ENCODE data around the gene CDC42EP4. TPM values are rescaled to one million over a fixed set of nuclear protein-coding genes. Genes with fewer than 3 reads are reported as not detected.

Gene CDC42EP4
- polyA plus RNA-seq, 1 donor = 19.5 TPM

DNA sequence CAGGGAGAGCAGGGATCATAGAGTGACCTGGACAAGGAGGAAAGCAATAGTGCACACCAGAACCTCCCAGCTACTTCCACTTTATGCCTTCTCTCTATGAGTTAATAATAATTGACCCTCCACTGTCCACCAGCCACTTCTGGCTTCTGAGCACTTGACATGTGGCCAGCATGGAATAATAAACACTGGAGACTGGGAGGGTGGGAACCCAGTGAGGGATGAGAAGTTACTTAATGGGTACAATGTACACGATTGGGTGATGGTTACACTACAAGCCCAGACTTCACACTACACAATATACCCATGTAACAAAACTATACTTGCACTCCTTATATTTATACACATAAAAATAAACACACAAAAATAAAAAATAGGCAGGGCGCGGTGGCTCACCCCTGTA lies 11.4 kb downstream of the CDC42EP4 start:
- no peak for DNase-seq (ENCODE audit: low read depth)

DNA sequence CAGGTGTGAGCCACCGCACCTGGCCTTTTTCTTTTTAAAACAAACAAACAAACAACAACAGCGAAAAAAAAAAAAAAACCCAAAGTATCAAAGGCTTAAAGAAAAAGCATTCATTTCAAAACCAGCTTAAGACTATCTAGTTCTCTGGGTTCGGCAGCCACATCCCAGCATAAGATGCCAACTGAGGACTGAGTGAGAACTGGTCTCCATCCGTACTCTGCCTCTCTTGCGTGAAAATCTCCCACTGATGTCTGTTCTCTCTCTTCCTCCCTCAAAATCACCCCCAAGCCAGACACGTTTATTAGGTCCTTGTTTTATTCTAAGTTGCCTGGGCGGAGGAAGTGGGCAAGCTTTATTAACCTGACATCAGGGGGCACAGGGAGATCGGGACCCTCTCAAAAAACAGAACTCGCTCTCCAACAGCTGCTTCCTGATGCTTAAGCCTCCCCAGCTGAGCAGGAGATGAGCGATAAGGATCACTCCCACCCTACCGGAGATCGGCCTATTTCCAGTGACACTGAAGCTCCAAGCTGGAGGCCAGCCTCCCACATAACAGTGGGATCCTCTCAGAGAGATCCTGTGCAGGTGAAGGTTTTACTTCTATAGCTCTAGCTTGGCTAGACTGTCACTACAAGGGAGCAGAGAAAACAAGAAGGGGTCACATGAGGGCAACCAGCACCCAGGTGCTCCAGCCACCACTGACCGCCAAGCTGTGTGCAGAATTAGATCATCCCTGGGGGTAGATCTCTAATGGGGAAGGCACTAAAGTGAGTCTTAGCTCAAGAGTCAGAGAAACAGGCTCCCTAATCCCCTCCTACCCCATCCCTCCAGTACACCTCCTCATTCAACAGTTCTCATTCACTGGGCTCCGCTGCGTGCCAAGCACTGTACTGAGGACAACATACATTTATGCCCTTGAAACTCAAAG lies 13.6 kb downstream of the CDC42EP4 start:
- no peak for DNase-seq (ENCODE audit: low read depth)

DNA sequence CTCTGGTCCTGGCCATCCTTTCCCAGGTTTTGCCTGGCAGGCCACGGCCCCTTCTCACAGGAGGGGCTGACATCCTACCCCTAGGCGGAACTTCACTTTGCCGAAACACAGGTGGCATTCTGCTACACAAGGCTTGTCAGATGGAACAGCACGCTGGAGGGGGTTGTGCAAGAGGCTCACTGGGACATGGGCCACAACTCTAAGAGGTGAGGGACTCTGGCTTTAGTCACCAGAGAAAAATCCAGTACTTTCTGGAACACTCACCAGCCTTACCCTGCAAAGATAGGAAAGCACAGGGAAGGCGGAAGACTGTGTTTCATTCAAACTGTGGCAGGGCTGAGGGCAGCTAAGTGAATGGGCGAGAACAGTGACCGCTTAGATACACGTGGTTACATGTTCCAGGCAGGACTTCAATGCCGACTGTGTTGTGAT lies 18.3 kb downstream of the CDC42EP4 start:
- DNase-seq (ENCODE audit: low read depth) = no peak

DNA sequence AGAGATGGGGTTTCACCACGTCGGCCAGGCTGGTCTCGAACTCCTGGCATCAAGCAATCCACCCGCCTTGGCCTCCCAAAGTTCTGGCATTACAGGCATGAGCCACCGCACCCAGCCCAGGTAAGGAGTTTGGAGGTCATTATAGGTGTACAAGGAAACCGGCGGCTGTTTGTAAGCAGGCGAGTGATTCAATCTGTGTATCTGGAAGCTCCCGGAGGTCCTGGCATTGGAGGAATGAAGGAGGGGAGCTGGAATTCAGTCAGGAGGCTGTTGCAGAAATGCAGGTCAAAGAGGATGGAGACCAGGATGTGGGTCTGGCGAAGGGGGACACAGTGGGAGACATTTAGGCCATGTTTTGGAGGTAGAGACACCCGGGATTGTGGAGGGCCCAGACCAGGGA lies 18.8 kb downstream of the CDC42EP4 start:
- no peak for DNase-seq (ENCODE audit: low read depth)

DNA sequence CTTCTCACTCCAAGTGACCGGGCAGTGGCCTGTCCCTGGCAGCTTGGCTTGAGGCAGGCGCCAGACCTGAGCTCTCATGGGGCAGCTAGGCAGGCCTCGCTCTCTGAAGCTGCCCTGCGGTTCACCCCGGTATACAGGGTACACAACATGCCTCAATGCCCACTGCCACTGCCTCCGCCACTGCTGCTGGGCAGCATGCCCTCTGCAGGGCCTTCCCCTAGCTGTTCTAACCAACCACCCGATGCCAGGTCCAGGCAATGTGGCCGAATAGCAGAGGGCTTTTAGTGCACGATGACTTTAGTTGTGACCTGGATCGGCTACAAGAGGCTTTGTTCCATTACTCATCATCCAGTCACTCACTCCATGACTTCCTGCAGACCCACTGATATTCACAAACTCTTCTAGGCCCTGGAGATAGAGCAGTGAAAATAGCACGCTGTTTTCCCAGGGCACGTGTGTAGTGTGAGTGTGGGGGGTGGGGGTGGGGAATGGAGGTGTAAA lies 19.7 kb downstream of the CDC42EP4 start:
- DNase-seq (ENCODE audit: low read depth) = no peak

DNA sequence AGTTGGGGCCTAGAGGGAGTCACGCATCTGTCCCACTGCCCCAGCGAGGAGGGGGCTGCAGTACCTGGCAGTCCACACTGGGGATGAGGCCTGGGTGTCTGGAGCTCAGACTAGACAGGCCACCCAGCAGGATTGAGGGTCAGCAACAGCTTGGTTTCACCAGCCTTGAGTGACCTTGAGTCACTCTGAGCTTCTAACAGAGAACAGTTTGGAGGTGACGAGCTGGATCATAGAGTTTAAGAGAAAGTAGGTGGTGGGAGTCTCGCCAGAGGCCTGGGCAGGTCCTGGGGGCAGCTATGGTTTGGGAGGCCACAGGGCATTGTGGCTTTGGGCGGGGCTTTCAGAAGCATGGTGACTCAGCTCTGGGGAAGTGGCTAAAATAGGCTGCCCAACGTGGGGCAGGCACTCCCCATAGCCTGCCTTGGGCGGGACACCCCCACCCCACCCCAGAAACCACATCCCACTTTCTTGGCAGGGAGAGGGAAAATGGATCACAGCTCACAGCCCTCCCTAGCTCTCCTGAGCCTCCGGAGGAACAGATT lies 20.5 kb downstream of the CDC42EP4 start:
- DNase-seq (ENCODE audit: low read depth) = no peak

DNA sequence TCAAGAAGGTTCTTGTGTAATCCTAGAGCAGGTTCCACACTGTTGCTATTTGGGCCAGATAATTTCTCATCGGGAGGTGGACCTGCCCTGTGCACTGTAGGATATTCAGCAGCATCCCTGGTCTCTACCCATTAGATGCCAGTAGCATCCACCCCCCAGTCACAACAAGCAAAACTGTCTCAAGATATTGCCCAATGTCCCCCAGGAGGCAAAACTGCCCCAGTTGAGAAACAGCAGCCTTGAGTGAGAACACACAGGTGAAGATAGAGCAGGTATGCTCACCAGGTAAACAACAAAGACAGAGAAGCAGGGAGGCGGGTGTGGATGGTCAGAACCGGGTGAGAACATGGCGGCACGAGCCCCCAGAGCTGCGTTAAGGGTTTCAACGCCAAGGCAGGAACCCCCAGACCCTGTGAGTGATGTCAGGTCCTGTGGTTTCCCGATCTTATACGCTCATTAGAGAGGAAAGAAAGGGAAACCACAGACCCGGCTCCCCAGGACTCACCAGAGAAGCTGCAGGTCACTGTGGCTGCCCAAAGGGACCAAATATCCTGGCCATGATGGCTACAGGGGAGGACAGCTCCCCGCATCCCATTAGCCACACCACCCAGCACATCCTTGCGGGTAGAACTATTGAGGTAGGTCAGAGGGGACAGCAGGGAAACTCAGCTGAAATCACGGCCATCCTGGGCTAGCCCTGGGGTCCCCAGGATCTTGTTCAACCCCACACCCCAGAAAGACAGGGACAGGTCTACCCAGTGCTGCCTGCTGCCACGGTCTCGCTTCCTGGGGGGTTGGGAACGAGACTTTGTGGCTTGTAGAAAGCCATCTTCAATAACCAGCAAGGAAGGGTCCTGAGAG lies 21.2 kb downstream of the CDC42EP4 start:
- no peak for DNase-seq (ENCODE audit: low read depth)

DNA sequence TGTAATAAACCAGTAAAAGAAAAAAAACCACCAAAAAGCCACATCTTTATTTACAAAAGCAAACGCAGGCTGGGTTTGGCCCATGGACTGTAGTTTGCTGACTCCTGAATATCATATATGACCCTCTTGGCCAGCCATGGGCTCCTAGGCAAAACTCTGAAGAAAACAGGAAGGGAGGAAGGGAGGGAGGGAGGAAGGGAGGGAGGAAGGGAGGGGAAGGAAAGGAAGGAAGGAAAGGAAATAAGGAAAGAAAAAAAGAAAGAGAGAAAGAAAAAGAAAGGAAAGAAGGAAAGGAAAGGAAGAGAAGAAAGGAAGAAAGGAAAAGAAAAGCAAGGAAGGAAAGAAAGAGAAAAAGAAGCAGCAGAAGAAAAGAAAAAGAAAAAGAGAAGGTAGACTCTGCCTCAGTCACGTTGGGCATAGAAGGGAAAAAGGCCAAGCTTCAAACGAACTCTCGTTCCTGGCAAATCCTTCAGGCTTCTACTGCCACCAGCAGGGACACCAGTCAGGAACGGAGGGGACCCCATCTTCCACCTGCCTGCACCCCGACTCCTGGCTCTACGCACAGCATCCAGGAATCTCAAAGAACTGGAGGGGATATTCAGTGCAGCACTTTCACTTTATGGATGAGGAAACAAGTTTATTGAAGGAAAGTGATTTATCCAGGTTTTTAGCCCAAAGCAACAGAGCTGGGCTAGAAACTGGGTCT lies 22.1 kb downstream of the CDC42EP4 start:
- no peak for DNase-seq (ENCODE audit: low read depth)

DNA sequence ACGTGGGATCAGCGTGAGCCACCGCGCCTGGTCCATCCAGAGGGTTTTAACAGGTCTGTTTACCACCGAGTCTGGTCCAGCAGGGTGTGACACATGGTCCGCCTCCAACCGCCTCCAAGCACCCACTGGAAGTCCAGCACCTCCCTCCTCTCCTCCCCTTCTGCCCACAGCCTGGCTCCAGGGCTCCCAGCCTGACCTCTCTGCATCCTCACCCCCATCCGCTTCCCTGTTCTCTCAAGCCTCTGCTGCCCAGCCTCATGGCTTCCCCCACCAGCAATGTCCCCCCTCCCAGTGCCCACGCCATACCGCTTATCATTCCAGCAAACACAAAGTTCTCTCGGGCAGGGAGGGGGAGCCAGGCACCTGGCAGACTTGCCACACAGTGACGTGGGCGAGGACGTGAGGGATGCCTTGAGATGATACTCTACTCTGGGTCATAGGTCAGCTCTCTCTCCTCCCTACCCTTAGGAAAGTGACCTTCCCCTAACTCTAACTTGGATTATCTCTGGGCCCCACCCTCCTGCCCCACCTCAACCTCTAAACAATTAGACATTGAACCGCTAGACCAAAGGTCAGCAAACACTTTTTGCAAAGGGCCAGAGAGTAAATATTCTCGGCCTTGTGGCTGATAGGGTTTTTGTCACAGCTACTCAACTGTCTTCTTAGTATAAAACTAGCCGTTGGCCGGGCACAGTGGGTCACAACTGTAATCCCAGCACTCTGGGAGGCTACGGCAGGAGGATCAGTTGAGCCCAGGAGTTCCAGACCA lies 23.1 kb downstream of the CDC42EP4 start:
- no peak for DNase-seq (ENCODE audit: low read depth)

DNA sequence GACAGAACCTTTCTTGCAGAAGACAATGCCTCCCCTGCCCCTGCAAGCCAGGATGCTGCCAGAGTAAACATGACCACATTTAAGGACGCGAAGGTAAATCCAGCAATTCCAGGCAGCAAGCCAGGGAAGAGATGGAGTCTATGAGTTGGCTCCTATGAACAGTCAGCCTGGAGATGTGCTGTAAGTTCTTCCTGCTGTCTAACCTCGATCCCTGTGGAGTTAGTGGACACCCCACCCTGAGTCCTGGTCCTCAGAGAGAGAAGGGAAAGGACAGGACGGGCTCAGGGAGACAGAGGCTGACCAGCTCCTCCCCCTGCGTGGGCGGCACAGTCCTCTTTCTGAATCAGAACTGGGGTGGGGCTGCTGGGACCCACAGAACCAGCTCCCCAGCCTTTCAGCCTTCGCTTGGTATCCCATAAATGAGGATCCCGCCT lies 24.9 kb downstream of the CDC42EP4 start:
- no peak for DNase-seq (ENCODE audit: low read depth)

DNA sequence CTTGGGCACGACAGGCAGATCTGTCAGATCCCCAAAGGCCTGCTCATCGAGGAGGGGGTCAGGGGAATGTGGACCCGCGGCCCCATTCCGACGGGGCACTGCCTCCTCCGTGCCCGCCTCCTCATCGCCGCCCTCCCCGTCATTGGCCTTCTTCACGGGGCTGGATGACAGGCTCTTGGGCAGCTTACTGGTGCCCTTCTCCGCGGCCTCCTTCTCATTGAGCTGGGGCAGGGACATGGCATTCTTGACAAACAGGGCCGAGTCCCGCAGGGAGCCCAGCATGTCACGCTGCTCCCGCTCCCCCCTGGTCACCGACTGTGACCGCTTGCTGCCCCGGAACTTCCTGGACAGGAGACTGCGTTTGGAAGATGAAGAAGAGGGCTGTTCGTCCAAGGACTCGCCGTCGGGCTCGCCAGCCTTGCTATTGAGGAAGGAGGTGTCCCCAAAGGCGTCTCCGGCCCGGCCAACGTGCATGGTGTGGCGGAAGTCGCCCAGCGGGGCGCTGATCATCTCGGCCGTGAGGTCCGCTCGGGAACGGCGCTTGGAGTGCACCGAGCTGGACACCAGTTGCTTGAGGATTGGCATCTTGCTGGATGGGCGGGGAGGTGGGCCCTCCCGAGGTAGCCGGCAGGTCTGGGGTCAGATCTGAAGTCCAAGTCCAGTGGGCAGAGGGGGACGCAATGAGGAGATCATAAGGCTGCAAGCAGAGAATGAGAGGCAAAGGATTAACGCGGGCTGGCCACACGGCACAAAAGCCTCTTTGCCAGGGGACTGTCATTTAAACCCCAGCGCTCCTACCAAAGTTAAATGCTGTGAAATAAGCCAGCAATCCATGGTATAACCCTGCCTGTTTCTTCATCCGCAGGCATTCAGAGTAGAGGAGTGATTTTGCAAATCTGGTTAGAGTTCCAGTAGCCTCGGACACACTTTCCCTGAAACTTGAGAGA lies 25.6 kb downstream of the CDC42EP4 start:
- DNase-seq (ENCODE audit: low read depth) = no peak

DNA sequence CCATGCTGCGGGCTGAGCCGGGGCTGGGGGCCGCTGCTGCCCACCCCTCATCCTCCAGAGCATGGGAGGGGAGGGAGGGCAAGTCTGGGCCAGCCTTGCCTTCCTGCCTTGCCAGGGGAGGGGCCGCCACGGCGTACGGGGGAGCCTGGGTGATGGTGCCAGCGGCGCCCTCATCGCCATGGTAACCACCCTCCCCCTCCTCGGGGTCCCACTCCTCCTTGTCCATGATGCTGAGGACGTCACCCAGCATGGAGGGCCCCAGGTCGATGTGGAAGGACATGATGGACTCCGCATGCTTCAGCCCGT lies 26.2 kb downstream of the CDC42EP4 start:
- no peak for DNase-seq (ENCODE audit: low read depth)

DNA sequence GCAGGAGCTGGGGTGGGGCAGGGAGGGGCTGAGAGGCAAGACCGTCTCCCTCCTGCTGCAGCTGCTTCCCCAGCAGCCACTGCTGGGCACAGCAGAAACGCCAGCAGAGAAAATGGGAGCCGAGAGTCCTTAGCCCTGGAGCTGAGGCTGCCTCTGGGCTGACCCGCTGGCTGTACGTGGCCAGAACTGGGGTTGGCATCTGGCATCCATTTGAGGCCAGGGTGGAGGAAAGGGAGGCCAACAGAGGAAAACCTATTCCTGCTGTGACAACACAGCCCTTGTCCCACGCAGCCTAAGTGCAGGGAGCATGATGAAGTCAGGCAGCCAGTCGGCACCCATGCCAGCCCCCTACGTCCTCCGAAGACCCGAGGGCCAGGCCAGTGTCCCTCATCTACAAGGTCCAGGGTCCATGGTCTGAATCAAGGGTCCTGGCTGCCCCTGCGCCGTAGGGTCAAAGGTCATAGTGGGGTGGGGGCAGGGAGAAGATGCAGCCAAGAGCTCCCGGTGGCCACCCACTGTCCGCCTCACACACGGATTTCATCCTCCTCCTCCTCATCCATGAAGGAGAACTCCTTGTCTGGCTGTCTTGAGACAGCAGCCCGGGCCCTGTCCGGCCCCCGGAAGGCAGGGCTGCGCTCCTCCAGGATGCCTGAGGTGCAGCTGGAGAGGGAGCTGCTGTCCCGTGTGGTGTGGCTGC lies 26.7 kb downstream of the CDC42EP4 start:
- DNase-seq (ENCODE audit: low read depth) = no peak

DNA sequence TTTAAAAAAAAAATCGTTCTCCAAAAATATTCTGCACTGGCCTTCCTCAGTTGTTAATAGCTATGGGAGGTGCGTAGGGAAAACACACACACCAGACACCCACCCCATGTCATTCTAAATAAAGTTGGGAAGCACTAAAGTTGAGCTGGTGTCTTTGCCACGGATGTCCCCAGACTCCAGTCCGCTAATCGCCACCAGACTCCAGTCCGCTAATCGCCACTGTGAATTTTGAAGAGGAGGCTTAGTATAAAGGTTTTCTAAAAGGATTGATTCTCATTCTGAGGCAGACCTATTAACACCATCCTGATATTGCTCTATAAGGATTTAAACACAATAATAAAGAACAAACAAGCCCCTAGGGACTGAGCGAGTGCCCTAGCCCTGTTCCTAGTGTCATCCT lies 27.4 kb downstream of the CDC42EP4 start:
- DNase-seq (ENCODE audit: low read depth) = no peak

DNA sequence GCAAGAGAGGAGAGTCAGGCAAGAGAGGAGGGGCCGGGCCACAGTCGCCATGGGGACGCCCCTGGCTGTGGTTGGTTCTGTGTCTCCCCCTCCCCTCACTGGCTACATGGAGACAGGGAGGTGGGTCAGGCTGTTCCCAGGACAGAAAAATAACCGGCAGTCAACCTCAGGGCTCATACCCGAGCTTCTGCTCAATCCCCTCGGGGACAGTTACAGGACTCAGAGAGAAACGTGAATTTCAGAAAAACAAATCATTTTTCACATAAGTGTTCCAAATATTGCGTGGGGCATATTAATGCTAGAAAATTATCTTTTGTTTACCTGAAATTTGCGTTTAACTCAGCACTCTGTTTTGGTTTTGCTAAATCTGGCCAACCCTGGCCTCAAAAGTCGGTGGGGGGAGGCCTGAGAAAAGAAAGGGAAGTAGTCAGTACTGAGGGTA lies 27.9 kb downstream of the CDC42EP4 start:
- no peak for DNase-seq (ENCODE audit: low read depth)

DNA sequence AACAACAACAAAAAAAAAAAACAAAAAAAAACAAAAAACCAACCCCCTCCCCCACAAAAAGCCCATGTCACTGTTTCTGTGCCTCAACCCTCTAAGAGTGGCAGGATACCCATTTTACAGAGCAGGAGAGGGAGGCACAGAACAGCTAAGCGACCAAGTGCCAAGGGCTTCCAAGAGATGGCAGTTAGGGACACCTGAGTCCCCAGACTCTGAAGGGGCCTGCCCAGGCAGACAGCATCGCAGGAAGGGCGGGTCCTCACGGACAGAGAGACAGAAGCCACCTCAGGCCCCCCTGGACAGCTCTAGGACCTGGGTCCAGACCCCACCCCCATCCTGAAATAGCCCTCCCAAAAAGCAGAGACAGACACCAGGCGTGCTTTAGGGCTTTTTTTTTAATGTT lies 28.6 kb downstream of the CDC42EP4 start:
- DNase-seq (ENCODE audit: low read depth) = no peak

DNA sequence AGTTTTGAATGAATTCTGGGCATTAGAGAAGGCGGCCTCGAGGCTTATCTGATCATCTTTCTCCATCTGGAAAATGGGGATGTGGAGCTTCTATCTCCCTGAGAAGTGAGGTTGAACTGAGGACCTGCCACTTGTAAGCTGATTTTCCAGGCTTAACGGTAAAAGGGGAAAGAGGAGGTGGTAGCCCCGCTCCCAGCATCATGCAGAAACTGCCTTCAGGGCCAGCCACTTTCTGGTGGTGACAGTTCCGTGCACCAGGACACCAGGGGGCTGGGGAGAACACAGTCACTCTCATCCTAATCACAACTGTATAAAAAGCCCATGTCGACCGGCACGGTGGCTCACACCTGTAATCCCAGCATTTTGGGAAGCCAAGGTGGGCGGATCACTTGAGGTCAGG lies 29.2 kb downstream of the CDC42EP4 start:
- DNase-seq (ENCODE audit: low read depth) = no peak

DNA sequence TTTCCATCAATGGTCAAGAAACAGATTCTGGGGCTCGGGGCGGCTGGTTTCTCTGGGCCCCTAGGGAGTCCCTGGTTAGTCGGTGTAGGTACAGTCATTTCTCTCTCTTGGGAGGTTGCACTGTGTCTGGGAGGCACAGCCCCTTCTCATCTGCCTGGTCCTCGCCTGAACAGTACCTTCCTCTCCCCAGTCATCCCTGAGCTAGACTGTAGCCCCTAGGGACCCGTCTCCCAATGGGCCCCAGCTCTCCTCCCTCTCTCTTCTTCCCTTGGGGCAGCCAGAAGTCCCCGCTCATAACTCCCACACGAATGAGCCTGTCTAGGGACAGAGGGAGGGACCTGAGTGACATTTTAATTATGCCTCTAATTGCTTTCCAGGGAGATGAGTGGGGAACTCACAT lies 29.9 kb downstream of the CDC42EP4 start:
- DNase-seq (ENCODE audit: low read depth) = no peak

DNA sequence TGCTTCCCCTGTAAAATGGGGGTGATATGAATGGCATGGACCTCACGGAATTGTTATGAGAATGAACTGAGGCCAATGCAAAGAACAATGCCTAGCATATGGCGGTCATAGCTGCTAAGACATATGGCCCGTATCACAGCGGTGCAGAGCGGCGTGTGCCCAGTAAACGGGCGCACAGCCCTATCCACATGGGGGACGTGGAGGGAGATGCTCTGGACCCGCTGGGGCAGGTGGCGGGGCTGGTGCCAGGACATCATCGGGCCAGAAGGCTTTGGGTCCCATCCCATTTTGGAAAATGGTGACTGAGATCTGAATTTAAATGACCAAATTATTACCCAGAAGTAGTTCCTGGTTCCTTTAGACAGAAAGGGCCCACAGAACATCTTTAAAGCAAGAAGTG lies 31.6 kb downstream of the CDC42EP4 start:
- no peak for DNase-seq (ENCODE audit: low read depth)

Data from forelimb muscle (tissue), 1 donor.